ENCODE measurements around the gene PRTG. TPM values are rescaled to one million over a fixed set of nuclear protein-coding genes. Genes with fewer than 3 reads are reported as not detected.

PRTG gene
- total RNA-seq, 2 experiments from 2014 or later: not detected

Other genes starting within 250 kb of the PRTG start
- under 1 TPM; 0.62 to 0.79 TPM for gene DNAAF4, start 234.9 kb downstream of the PRTG start, total RNA-seq
- not detected for gene PYGO1, start 154.8 kb downstream of the PRTG start, total RNA-seq